SK-N-SH treated with all-trans-retinoic acid at 6 μM for 48 hours (cell line): ENCODE data around the gene RAET1E.
"Not testable (repeated sequence)": the region's sequence is repeated elsewhere in the genome, so short reads cannot be mapped to it uniquely, and the experiment has no call there.

Experiments
- ATAC-seq: fragments of 200-7000 bp; cut with Tn5 transposase; 3 replicates; pipeline ENCODE4 v1.9.1; 2020; ENCODE audit warnings: mild to moderate bottlenecking, moderate library complexity
- ARNTL ChIP-seq: fragments of 450-650 bp; formaldehyde crosslinking; IDR thresholded peaks from 2 replicates; pipeline ENCODE4 v1.5.0; 2020; ENCODE audit warnings: low read depth, mild to moderate bottlenecking, moderate library complexity, borderline replicate concordance
- BACH2 ChIP-seq: fragments of 250-450 bp; sonication (Bioruptor Pico); IDR thresholded peaks from 2 replicates; pipeline ENCODE4 v1.9.0; 2021; ENCODE audit warnings: mild to moderate bottlenecking, borderline replicate concordance
- CREB5 ChIP-seq: fragments of 250-450 bp; sonication (Bioruptor Pico); IDR thresholded peaks from 2 replicates; pipeline ENCODE4 v1.5.1; 2020; ENCODE audit warnings: low read depth, mild to moderate bottlenecking, moderate library complexity
- CSDC2 ChIP-seq: fragments of 250-450 bp; sonication (Bioruptor Pico); IDR thresholded peaks from 2 replicates; pipeline ENCODE4 v1.5.0; 2020; ENCODE audit warnings: mild to moderate bottlenecking, moderate library complexity
- CSRNP3 ChIP-seq: fragments of 250-450 bp; sonication (Bioruptor Pico); IDR thresholded peaks from 2 replicates; pipeline ENCODE4 v1.5.1; 2021; ENCODE audit warnings: mild to moderate bottlenecking, moderate library complexity
- ESRRG ChIP-seq: fragments of 250-450 bp; sonication (Bioruptor Pico); IDR thresholded peaks from 2 replicates; pipeline ENCODE4 v1.6.1; 2021; ENCODE audit warnings: mild to moderate bottlenecking
- GLIS3 ChIP-seq: fragments of 250-450 bp; sonication (Bioruptor Pico); IDR thresholded peaks from 2 replicates; pipeline ENCODE4 v1.5.0; 2020; ENCODE audit warnings: mild to moderate bottlenecking, moderate library complexity
- ISL1 ChIP-seq: fragments of 250-450 bp; sonication (Bioruptor Pico); IDR thresholded peaks from 2 replicates; pipeline ENCODE4 v2.1.2; 2022; ENCODE audit warnings: mild to moderate bottlenecking, moderate library complexity
- OSR1 ChIP-seq: fragments of 250-450 bp; sonication (Bioruptor Pico); IDR thresholded peaks from 2 replicates; pipeline ENCODE4 v1.8.0; 2022; ENCODE audit warnings: moderate library complexity, mild to moderate bottlenecking, inconsistent platforms
- PATZ1 ChIP-seq: fragments of 250-450 bp; sonication (Bioruptor Pico); IDR thresholded peaks from 2 replicates; pipeline ENCODE4 v1.8.0; 2020; ENCODE audit warnings: mild to moderate bottlenecking, moderate library complexity, borderline replicate concordance
- POU6F1 ChIP-seq: fragments of 250-450 bp; sonication (Bioruptor Pico); IDR thresholded peaks from 2 replicates; pipeline ENCODE4 v1.8.0; 2021; ENCODE audit warnings: low read depth, mild to moderate bottlenecking, moderate library complexity, borderline replicate concordance
- PPARA ChIP-seq: fragments of 250-450 bp; sonication (Bioruptor Pico); IDR thresholded peaks from 2 replicates; pipeline ENCODE4 v1.5.0; 2020; ENCODE audit warnings: mild to moderate bottlenecking, borderline replicate concordance
- RARB ChIP-seq: fragments of 250-450 bp; sonication (Bioruptor Pico); IDR thresholded peaks from 2 replicates; pipeline ENCODE4 v1.8.0; 2021; ENCODE audit warnings: mild to moderate bottlenecking, moderate library complexity
- SNAI2 ChIP-seq: fragments of 250-450 bp; sonication (Bioruptor Pico); IDR thresholded peaks from 2 replicates; pipeline ENCODE4 v1.5.0; 2020; ENCODE audit warnings: mild to moderate bottlenecking, moderate library complexity
- TCF4 ChIP-seq: fragments of 250-450 bp; sonication (Bioruptor Pico); IDR thresholded peaks from 2 replicates; pipeline ENCODE4 v1.8.0; 2021; ENCODE audit warnings: mild to moderate bottlenecking, moderate library complexity, borderline replicate concordance
- TOX ChIP-seq: fragments of 250-450 bp; sonication (Bioruptor Pico); IDR thresholded peaks from 2 replicates; pipeline ENCODE4 v1.8.0; 2021; ENCODE audit warnings: mild to moderate bottlenecking, moderate library complexity, borderline replicate concordance
- TSHZ2 ChIP-seq: fragments of 250-450 bp; sonication (Bioruptor Pico); IDR thresholded peaks from 2 replicates; pipeline ENCODE4 v1.5.0; 2020; ENCODE audit warnings: mild to moderate bottlenecking, moderate library complexity
- ZC3H10 ChIP-seq: fragments of 250-450 bp; sonication (Bioruptor Pico); IDR thresholded peaks from 2 replicates; pipeline ENCODE4 v1.5.1; 2021; ENCODE audit warnings: mild to moderate bottlenecking, moderate library complexity
- ZFP3 ChIP-seq: fragments of 250-450 bp; sonication (Bioruptor Pico); IDR thresholded peaks from 2 replicates; pipeline ENCODE4 v1.5.0; 2020; ENCODE audit warnings: mild to moderate bottlenecking, moderate library complexity
- ZFP30 ChIP-seq: fragments of 450-650 bp; formaldehyde crosslinking; IDR thresholded peaks from 2 replicates; pipeline ENCODE4 v1.5.0; 2022; ENCODE audit warnings: mild to moderate bottlenecking, moderate library complexity
- ZNF565 ChIP-seq: fragments of 450-650 bp; formaldehyde crosslinking; conservative IDR thresholded peaks from 2 replicates; pipeline ENCODE4 v1.5.0; 2020; ENCODE audit warnings: low read depth, mild to moderate bottlenecking, moderate library complexity
- ZNF70 ChIP-seq: fragments of 450-650 bp; formaldehyde crosslinking; IDR thresholded peaks from 2 replicates; pipeline ENCODE4 v1.5.0; 2020; ENCODE audit warnings: mild to moderate bottlenecking, moderate library complexity
- ZNF8 ChIP-seq: fragments of 450-650 bp; formaldehyde crosslinking; IDR thresholded peaks from 2 replicates; pipeline ENCODE4 v1.5.0; 2020; ENCODE audit warnings: mild to moderate bottlenecking, moderate library complexity

RAET1E gene

GRCh38 chr6:149895048-149895590 is 2.8 kb downstream of the RAET1E start:
- peak; percentile 17 for ATAC-seq
- TF ChIP-seq CSRNP3 (CRISPR knock-in tag) (no peak), ZNF70 (CRISPR knock-in tag) (no peak), OSR1 (CRISPR knock-in tag) (no peak), ZFP30 (CRISPR knock-in tag) (no peak), TOX (CRISPR knock-in tag) (no peak), SNAI2 (CRISPR knock-in tag) (no peak), CSDC2 (CRISPR knock-in tag) (no peak), BACH2 (CRISPR knock-in tag) (no peak), ZNF565 (no peak), TCF4 (no peak), CREB5 (CRISPR knock-in tag) (no peak), ESRRG (CRISPR knock-in tag) (no peak), PATZ1 (CRISPR knock-in tag) (no peak)

- not testable (repeated sequence) for ATAC-seq
Observed at GRCh38 chr6:149891864-149892263, 6.0 kb downstream of the RAET1E start.

GRCh38 chr6:149891259-149891658 is 6.7 kb downstream of the RAET1E start:
- no peak for ATAC-seq
- TF ChIP-seq CREB5 (CRISPR knock-in tag) (no peak), ZNF565 (no peak), ISL1 (CRISPR knock-in tag) (no peak), ARNTL (CRISPR knock-in tag) (no peak), ZNF8 (CRISPR knock-in tag) (no peak), GLIS3 (CRISPR knock-in tag) (no peak), PATZ1 (CRISPR knock-in tag) (no peak), TSHZ2 (CRISPR knock-in tag) (no peak), ESRRG (CRISPR knock-in tag) (no peak), TCF4 (no peak), PPARA (CRISPR knock-in tag) (no peak), SNAI2 (CRISPR knock-in tag) (no peak), ZFP30 (CRISPR knock-in tag) (no peak), ZFP3 (CRISPR knock-in tag) (no peak), OSR1 (CRISPR knock-in tag) (no peak), ZC3H10 (CRISPR knock-in tag) (no peak), POU6F1 (CRISPR knock-in tag) (no peak), RARB (no peak), ZNF70 (CRISPR knock-in tag) (no peak)
